Nephron (organoid): ENCODE data around the gene ABAT.

Experiments used
- H3K27ac Mint-ChIP-seq, 3 experiments: 2 replicates each; pipeline ENCODE4 v1.8.0; 2020; ENCODE audit warnings: mixed read lengths in 3 of 3, mild to moderate bottlenecking in 2 of 3, moderate library complexity in 1 of 3
- H3K27me3 Mint-ChIP-seq: 2 replicates; pipeline ENCODE4 v1.8.0; 2021; ENCODE audit warnings: low read depth, mild to moderate bottlenecking, moderate library complexity, mixed read lengths
- H3K36me3 Mint-ChIP-seq: 2 replicates; pipeline ENCODE4 v1.8.0; 2020; ENCODE audit warnings: low read depth, mixed read lengths
- H3K4me1 Mint-ChIP-seq: 2 replicates; pipeline ENCODE4 v1.8.0; 2020; ENCODE audit warnings: mixed read lengths
- H3K4me3 Mint-ChIP-seq, 3 experiments: 2 replicates each; pipeline ENCODE4 v1.8.0; 2020; ENCODE audit warnings: mild to moderate bottlenecking in 3 of 3, mixed read lengths in 3 of 3, moderate library complexity in 2 of 3
- H3K9me3 Mint-ChIP-seq: 2 replicates; pipeline ENCODE4 v1.8.0; 2020; ENCODE audit warnings: mixed read lengths
- CTCF ChIP-seq, 3 experiments: fragments of 200-600 bp; sonication (generic); IDR thresholded peaks; one replicate each; pipeline ENCODE4 v1.5.0; 2021; ENCODE audit warnings: antibody characterized with exemption in 3 of 3; ENCODE audit not compliant: unreplicated experiment in 3 of 3

The ABAT gene

GRCh38 chr16:8714807-8715206 lies 40.4 kb downstream of the ABAT start:
- peak overlapping the region in 2 of 3 experiments; percentile 60 to 66 for H3K27ac Mint-ChIP-seq
- H3K4me1 Mint-ChIP-seq: peaks cover 33% of the 10 kb centered on the region
- TF ChIP-seq CTCF (IDR thresholded peaks at IDR 0.05; ENCODE audit: unreplicated experiment in 3 of 3): no peak

GRCh38 chr16:8716052-8716451 lies 41.6 kb downstream of the ABAT start:
- Mint-ChIP-seq H3K27ac (no peak overlapping the region), H3K9me3 (peaks cover 3% of the 10 kb centered on the region), H3K27me3 (peaks cover 6% of the 10 kb centered on the region), H3K4me1 (peaks cover 32% of the 10 kb centered on the region), H3K36me3 (peaks cover 3% of the 10 kb centered on the region), H3K4me3 (no peak overlapping the region)
- no peak for TF ChIP-seq CTCF (IDR thresholded peaks at IDR 0.05; ENCODE audit: unreplicated experiment in 3 of 3)

More at GRCh38 chr16:8714807-8715206, 40.4 kb downstream of the ABAT start:
- Mint-ChIP-seq H3K27me3 (peaks cover 7% of the 10 kb centered on the region), H3K9me3 (peaks cover 3% of the 10 kb centered on the region), H3K4me3 (peak overlapping the region; percentile 33 to 59 (median 40)), H3K36me3 (peaks cover 3% of the 10 kb centered on the region)

GRCh38 chr16:8716592-8716991 lies 42.2 kb downstream of the ABAT start:
- Mint-ChIP-seq H3K36me3 (peaks cover 3% of the 10 kb centered on the region), H3K4me1 (peaks cover 27% of the 10 kb centered on the region), H3K27me3 (peaks cover 3% of the 10 kb centered on the region), H3K4me3 (no peak overlapping the region), H3K9me3 (peaks cover 3% of the 10 kb centered on the region), H3K27ac (no peak overlapping the region)
- no peak for TF ChIP-seq CTCF (IDR thresholded peaks at IDR 0.05; ENCODE audit: unreplicated experiment in 3 of 3)

GRCh38 chr16:8717469-8717868 lies 43.1 kb downstream of the ABAT start:
- H3K4me1 Mint-ChIP-seq: peaks cover 23% of the 10 kb centered on the region

GRCh38 chr16:8717892-8718415 lies 43.5 kb downstream of the ABAT start:
- Mint-ChIP-seq H3K27me3 (no peaks in the 10 kb centered on the region), H3K4me1 (peaks cover 20% of the 10 kb centered on the region), H3K4me3 (peak overlapping the region in 1 of 3 experiments; percentile 39), H3K27ac (no peak overlapping the region), H3K9me3 (peaks cover 3% of the 10 kb centered on the region), H3K36me3 (peaks cover 3% of the 10 kb centered on the region)
- no peak for TF ChIP-seq CTCF (IDR thresholded peaks at IDR 0.05; ENCODE audit: unreplicated experiment in 3 of 3)

More at GRCh38 chr16:8717469-8717868, 43.1 kb downstream of the ABAT start:
- H3K27ac Mint-ChIP-seq: no peak overlapping the region
- peaks cover 3% of the 10 kb centered on the region for H3K36me3 Mint-ChIP-seq
- H3K27me3 Mint-ChIP-seq: peaks cover 2% of the 10 kb centered on the region
- H3K9me3 Mint-ChIP-seq: peaks cover 3% of the 10 kb centered on the region
- no peak for TF ChIP-seq CTCF (IDR thresholded peaks at IDR 0.05; ENCODE audit: unreplicated experiment in 3 of 3)
- no peak overlapping the region for H3K4me3 Mint-ChIP-seq
